Type B pancreatic cell (in vitro differentiated cells): ENCODE data around the gene PGAM2. TPM values are rescaled to one million over a fixed set of nuclear protein-coding genes. Genes with fewer than 3 reads are reported as not detected.

Source experiments
- DNase-seq: peaks from one replicate; pipeline ENCODE4 v3.0.0; 2021; ENCODE audit warnings: mixed read lengths; ENCODE audit not compliant: unreplicated experiment; ENCODE audit errors: extremely low spot score
- H3K27ac Mint-ChIP-seq: 2 replicates; pipeline ENCODE4 v1.8.0; 2021; ENCODE audit warnings: mild to moderate bottlenecking, mixed read lengths
- H3K27me3 Mint-ChIP-seq: 2 replicates; pipeline ENCODE4 v1.8.0; 2021; ENCODE audit warnings: mixed read lengths
- H3K36me3 Mint-ChIP-seq: 2 replicates; pipeline ENCODE4 v1.8.0; 2021; ENCODE audit warnings: mixed read lengths
- H3K4me1 Mint-ChIP-seq: one replicate; pipeline ENCODE4 v1.8.0; 2021; ENCODE audit warnings: mixed read lengths; ENCODE audit not compliant: unreplicated experiment
- H3K4me3 Mint-ChIP-seq: 2 replicates; pipeline ENCODE4 v1.8.0; 2021; ENCODE audit warnings: mild to moderate bottlenecking, mixed read lengths
- H3K9me3 Mint-ChIP-seq: 2 replicates; pipeline ENCODE4 v1.8.0; 2021; ENCODE audit warnings: mixed read lengths
- total RNA-seq: library from RNA; stranded (reverse); gene quantifications from 2 replicates; pipeline ENCODE4 v1.2.1, GENCODE V29; 2021; ENCODE audit warnings: low replicate concordance
- TF ChIP-seq, protein P1 (sequence below): fragments of 200-600 bp; sonication (generic); conservative IDR thresholded peaks from 2 replicates; pipeline ENCODE4 v1.5.0; 2021; ENCODE audit warnings: antibody characterized with exemption, mild to moderate bottlenecking

Gene PGAM2
- total RNA-seq, 1 donor from 2014 or later = 0.72 TPM

DNA sequence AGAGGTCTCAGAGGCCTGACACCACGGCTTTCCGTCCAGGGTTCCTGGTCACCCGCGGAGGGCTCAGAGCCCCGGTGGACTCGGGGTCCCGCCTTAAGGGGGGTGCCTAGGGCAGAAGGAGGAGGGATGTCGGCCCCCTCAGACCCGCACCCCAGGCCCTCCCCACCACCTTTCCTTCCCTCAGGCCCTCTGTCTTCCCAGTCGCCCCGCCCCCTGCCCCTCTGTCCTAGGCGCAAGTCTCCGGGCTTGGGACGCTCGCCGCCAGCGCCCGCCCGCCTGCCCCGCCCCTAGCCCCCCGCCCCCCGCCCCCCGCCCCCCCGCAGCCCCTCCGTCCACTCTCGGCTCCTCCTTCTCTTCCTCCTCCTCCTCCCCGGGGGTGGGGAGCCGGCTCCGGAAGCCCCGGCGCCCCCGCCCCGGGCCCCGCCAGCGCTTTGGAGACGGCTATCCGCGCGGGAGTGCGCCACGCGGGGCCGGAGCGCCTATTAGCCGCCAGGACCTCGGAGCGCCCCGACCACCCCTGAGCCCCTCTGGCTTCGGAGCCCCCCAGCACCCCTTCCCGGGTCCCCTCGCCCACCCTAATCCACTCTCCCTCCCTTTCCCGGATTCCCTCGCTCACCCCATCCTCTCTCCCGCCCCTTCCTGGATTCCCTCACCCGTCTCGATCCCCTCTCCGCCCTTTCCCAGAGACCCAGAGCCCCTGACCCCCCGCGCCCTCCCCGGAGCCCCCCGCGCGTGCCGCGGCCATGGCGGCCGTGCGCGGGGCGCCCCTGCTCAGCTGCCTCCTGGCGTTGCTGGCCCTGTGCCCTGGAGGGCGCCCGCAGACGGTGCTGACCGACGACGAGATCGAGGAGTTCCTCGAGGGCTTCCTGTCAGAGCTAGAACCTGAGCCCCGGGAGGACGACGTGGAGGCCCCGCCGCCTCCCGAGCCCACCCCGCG lies 38.8 kb upstream of the PGAM2 start, which contains the start of gene AEBP1:
TSS of gene AEBP1 (plus strand) at position 423 of the 937 bp plus-strand sequence. CDS start at position 744, 321 bp downstream.
- H3K4me3 Mint-ChIP-seq = peak within 1 kb of the TSS; percentile 84
- H3K9me3 Mint-ChIP-seq = no peaks in the 10 kb centered on the region
- peaks cover 24% of the 10 kb centered on the region for H3K4me1 Mint-ChIP-seq
- no peaks in the 10 kb centered on the region for H3K36me3 Mint-ChIP-seq
- no peak for DNase-seq
- no peak within 1 kb of the TSS for H3K27ac Mint-ChIP-seq
- TF ChIP-seq, protein P1, sequence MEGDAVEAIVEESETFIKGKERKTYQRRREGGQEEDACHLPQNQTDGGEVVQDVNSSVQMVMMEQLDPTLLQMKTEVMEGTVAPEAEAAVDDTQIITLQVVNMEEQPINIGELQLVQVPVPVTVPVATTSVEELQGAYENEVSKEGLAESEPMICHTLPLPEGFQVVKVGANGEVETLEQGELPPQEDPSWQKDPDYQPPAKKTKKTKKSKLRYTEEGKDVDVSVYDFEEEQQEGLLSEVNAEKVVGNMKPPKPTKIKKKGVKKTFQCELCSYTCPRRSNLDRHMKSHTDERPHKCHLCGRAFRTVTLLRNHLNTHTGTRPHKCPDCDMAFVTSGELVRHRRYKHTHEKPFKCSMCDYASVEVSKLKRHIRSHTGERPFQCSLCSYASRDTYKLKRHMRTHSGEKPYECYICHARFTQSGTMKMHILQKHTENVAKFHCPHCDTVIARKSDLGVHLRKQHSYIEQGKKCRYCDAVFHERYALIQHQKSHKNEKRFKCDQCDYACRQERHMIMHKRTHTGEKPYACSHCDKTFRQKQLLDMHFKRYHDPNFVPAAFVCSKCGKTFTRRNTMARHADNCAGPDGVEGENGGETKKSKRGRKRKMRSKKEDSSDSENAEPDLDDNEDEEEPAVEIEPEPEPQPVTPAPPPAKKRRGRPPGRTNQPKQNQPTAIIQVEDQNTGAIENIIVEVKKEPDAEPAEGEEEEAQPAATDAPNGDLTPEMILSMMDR = peak; percentile 26
- H3K27me3 Mint-ChIP-seq = peaks cover 27% of the 10 kb centered on the region

DNA sequence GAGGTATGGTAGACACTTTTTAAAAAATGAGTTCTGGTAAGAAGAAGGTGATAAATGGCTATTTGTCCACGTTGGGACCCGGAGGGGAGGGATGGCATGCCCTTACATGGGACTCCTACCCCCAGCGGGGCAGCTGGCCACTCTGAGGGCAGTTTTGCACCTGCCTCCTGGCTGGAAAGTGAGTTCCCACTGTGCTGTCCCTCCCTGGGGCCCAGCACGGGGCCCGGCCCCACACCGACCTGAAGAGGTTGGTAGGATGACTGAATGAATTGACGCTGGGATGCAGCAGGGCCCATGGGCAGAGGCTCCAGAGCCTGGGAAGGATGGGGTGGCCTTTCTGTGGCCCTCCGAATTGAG lies 38.2 kb upstream of the PGAM2 start:
- peaks cover 24% of the 10 kb centered on the region for H3K4me1 Mint-ChIP-seq
- H3K27me3 Mint-ChIP-seq = peaks cover 27% of the 10 kb centered on the region
- no peaks in the 10 kb centered on the region for H3K36me3 Mint-ChIP-seq
- no peak for DNase-seq
- no peak overlapping the region for H3K27ac Mint-ChIP-seq
- peak overlapping the region; percentile 81 for H3K4me3 Mint-ChIP-seq
- TF ChIP-seq, protein P1 = no peak
- no peaks in the 10 kb centered on the region for H3K9me3 Mint-ChIP-seq

DNA sequence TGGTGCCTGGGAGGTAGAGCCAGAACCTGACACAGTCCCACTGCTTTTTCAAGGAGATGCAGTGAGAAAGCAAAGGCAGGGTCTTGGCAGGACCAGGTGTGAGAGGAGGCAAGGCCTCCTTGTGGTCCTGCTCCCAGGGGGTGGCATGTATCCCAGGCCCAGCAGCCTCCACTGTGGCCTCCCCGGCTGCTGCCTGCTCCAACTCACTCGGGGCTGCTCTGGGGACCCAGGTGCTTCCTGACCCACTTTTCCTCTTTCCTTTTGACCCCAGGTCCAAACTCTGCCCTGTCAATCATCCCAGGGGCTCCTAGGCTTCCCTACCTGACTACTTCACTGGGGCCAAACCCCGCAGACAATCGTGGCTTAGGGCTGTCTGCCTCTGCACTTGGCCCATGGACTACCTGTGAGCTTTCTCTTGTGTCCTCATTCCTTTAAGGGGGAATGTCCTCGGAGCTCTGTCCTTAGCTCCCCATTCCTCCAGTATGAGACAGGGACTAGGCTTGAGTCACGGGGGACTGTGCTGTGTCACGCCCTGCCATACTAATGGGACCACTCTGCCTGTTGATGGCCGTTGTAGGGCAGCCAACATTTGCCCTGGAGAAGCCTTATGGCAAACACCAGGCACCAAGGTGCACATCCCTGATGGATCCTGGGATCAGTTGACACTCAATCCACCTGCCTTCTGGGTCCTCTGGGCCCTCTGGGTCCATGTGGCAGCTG lies 37.6 kb upstream of the PGAM2 start:
- no peak for DNase-seq
- peaks cover 27% of the 10 kb centered on the region for H3K27me3 Mint-ChIP-seq
- H3K4me3 Mint-ChIP-seq = peak overlapping the region; percentile 81
- H3K9me3 Mint-ChIP-seq = no peaks in the 10 kb centered on the region
- peaks cover 24% of the 10 kb centered on the region for H3K4me1 Mint-ChIP-seq
- TF ChIP-seq, protein P1 = no peak
- no peak overlapping the region for H3K27ac Mint-ChIP-seq
- no peaks in the 10 kb centered on the region for H3K36me3 Mint-ChIP-seq

DNA sequence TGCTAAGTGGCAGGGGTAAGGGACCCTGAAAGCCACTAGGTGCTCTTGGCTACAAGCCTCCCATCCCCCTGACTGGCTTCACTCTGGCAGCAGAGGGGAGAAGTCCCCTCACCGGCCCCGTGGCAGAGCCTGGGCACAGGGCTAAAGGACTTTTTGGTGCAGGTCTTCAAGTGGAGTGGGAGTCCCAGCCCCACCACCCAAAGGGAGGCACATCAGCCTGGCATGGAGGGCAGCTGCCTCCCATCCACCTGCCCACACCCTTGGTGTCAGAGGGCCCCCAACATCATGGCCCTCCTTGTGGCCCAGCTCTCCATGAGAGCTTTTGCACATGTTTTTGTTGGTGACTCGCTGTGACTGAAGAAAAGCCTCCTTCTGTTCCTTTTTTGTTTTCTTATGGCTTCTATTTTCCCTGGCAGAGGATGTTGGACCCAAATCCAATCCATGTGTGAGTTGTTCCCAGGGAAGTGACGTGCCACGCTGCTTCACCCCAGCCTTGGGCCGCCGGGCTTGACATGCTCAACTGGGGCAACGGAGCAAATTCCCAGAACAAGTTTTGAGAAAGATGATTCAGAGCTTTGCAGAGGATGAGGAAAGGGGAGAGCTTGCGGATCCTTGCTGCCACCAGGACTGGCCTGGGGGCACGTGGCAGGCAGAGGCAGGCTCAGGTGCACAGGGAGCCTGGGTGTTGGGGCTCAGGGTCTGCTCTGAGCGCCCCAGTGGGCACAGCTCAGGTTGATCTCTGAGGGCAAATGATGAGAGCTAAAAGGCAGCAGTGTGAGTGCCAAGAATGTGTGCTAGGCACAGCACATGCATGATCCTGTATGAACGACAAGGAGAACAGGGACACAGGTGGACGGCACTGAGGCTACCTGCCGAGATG lies 36.8 kb upstream of the PGAM2 start:
- no peaks in the 10 kb centered on the region for H3K9me3 Mint-ChIP-seq
- no peak overlapping the region for H3K27ac Mint-ChIP-seq
- peaks cover 27% of the 10 kb centered on the region for H3K27me3 Mint-ChIP-seq
- no peak for DNase-seq
- no peaks in the 10 kb centered on the region for H3K36me3 Mint-ChIP-seq
- peaks cover 24% of the 10 kb centered on the region for H3K4me1 Mint-ChIP-seq
- TF ChIP-seq, protein P1 = no peak
- peak overlapping the region; percentile 50 for H3K4me3 Mint-ChIP-seq

DNA sequence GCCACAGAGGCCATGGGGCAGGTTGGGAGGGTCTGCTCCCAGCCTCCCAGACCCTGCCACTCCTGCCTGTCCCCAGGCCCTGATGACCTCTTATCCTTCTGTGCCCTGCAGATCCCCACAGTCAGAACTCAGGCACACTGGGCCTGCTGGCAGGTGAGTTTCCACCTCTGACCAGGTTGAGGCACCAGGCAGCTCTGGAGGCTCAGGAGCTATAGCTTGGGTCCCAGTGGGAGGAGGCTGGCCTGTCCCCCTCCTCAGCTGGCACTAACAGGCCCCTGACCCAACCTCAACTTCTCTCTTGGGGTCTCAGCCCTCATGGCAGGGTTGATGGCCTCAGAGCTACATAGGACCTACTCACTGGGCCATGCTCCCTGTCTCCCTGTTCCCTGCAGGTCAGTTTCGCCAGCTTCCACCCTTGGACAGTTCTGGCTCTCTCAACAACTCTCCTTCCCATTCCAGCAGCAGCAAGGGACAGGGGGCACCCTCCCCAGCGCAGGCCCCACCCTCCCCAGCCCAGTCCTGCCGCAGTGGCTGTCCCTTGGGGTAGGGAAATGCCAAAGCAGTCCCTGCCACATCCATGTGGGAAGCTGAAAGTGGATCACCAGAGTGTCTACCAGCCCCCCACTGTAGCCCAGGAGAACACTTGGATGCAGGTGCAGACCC lies 36.1 kb upstream of the PGAM2 start:
- TF ChIP-seq, protein P1 = no peak
- Mint-ChIP-seq H3K36me3 (no peaks in the 10 kb centered on the region), H3K4me3 (no peak overlapping the region), H3K4me1 (peaks cover 24% of the 10 kb centered on the region), H3K27me3 (peaks cover 27% of the 10 kb centered on the region), H3K27ac (no peak overlapping the region), H3K9me3 (no peaks in the 10 kb centered on the region)
- no peak for DNase-seq
